GM12878 (cell line): ENCODE measurements around the gene PPIL6. TPM values are rescaled to one million over a fixed set of nuclear protein-coding genes. Genes with fewer than 3 reads are reported as not detected.

Experiments
- ATAC-seq: fragments of 200-7000 bp; cut with Tn5 transposase; 3 replicates; pipeline ENCODE4 v1.9.1; 2020; ENCODE audit warnings: mild to moderate bottlenecking, moderate library complexity
- BruUV-seq: library from RNA; stranded (reverse); fragments of 400-500 nt; replicated peaks from 2 replicates; lab custom pipeline; 2021; lab: Mats Ljungman, UMichigan
- CTCF ChIA-PET: fragments of 300-600 bp; sonication (Branson Sonifier 250); formaldehyde crosslinking; extraction: SDS; loops from one replicate; lab custom pipeline; 2021; ENCODE audit warnings: inconsistent platforms; lab: Yijun Ruan, JAX
- POLR2A ChIA-PET: fragments of 350-600 bp; formaldehyde crosslinking; extraction: SDS; loops from one replicate; lab custom pipeline; 2021; ENCODE audit warnings: inconsistent platforms; lab: Charles Lee
- RAD21 ChIA-PET: fragments of 300-600 bp; sonication (Branson Sonifier 250); formaldehyde crosslinking; loops from one replicate; lab custom pipeline; 2023; ENCODE audit warnings: antibody characterized with exemption; ENCODE audit not compliant: unreplicated experiment; lab: Charles Lee
- SMC1A ChIA-PET: fragments of 300-600 bp; sonication (Branson Sonifier 250); formaldehyde crosslinking; loops from one replicate; lab custom pipeline; 2023; ENCODE audit not compliant: unreplicated experiment, uncharacterized antibody; lab: Charles Lee
- DNase-seq: peaks from one replicate; pipeline ENCODE4 v3.0.0-alpha.2; 2011; ENCODE audit warnings: low read depth, low spot score
- FAIRE-seq: peaks from 3 replicates; lab custom pipeline; 2011; peaks lifted over from hg19 to GRCh38; lab: Jason Lieb, UNC
- H2AFZ ChIP-seq: 2 replicates; pipeline ENCODE4 v1.6.0; 2011; ENCODE audit warnings: low read depth, low read length, control low read depth; ENCODE audit not compliant: control insufficient read depth
- H3K27ac ChIP-seq: 2 replicates; pipeline ENCODE4 v1.5.1; 2011; ENCODE audit warnings: control low read depth; ENCODE audit not compliant: control insufficient read depth, insufficient read depth
- H3K27me3 ChIP-seq, 2 experiments: replicated peaks in 1 of 2; 2 replicates each; pipeline versions ENCODE4 v1.6.0 to v1.6.1; 2011; ENCODE audit warnings: low read length in 1 of 2; ENCODE audit not compliant: control insufficient read depth in 2 of 2, insufficient read depth in 2 of 2
- H3K36me3 ChIP-seq, 2 experiments: 2 replicates each; pipeline ENCODE4 v1.5.1; 2011; ENCODE audit warnings: low read length in 1 of 2; ENCODE audit not compliant: control insufficient read depth in 2 of 2, insufficient read depth in 2 of 2
- H3K4me1 ChIP-seq: 2 replicates; pipeline ENCODE4 v1.6.1; 2011; ENCODE audit warnings: mild to moderate bottlenecking, low read length, moderate library complexity, mixed read lengths; ENCODE audit not compliant: control insufficient read depth, insufficient read depth
- H3K4me2 ChIP-seq: 2 replicates; pipeline ENCODE4 v1.6.0; 2011; ENCODE audit warnings: control low read depth; ENCODE audit not compliant: control insufficient read depth, insufficient read depth
- H3K4me3 ChIP-seq: fragments of 200-600 bp; sonication (generic); 2 replicates; pipeline ENCODE4 v1.5.1; 2016
- H3K79me2 ChIP-seq: 2 replicates; pipeline ENCODE4 v1.6.0; 2011; ENCODE audit warnings: low read length; ENCODE audit not compliant: control insufficient read depth, insufficient read depth
- H3K9ac ChIP-seq: 2 replicates; pipeline ENCODE4 v1.8.0; 2011; ENCODE audit warnings: low read length, control low read depth, mixed read lengths; ENCODE audit not compliant: control insufficient read depth, insufficient read depth
- H3K9me3 ChIP-seq: replicated peaks from 3 replicates; pipeline ENCODE4 v1.5.1; 2011; ENCODE audit warnings: mild to moderate bottlenecking, low read length; ENCODE audit not compliant: control insufficient read depth, insufficient read depth
- H4K20me1 ChIP-seq: 2 replicates; pipeline ENCODE4 v1.6.0; 2011; ENCODE audit not compliant: control insufficient read depth, insufficient read depth
- CHD4 ChIP-seq: fragments of 200-600 bp; sonication (generic); IDR thresholded peaks from 2 replicates; pipeline ENCODE4 v1.6.1; 2016; ENCODE audit warnings: mild to moderate bottlenecking
- SREBF2 ChIP-seq: IDR thresholded peaks from 2 replicates; pipeline ENCODE4 v1.6.1; 2012; ENCODE audit warnings: mild to moderate bottlenecking, low read length
- WGBS: methylation state at CpG from one replicate; pipeline ENCODE4 v1.1.6; 2016; ENCODE audit warnings: low lambda C conversion rate; ENCODE audit not compliant: insufficient replicate concordance, insufficient coverage; ENCODE audit errors: missing lambda C conversion rate; 5-methylcytosine and 5-hydroxymethylcytosine counted together
- in situ Hi-C: fragments of 300-500 bp; cut with MboI; formaldehyde crosslinking; loops from 9 replicates; pipeline ENCODE4 v1.14.3; 2018; ENCODE audit warnings: mixed read lengths
- intact Hi-C: fragments of 100-400 bp; cut with micrococcal nuclease; formaldehyde crosslinking; loops from one replicate; pipeline ENCODE4 v1.14.2; 2022; ENCODE audit not compliant: unreplicated experiment
- polyA plus RNA-seq, 11 experiments: library from polyadenylated mRNA; depleted of rRNA in 4 of 11; unstranded in 6 of 11; stranded (reverse) in 5 of 11; fragments of >200 nt; fragmentation: Nextera tagmentation in 4 of 11; fragmentation: Illumina TruSeq in 1 of 11; extraction: Ambion mirVana in 4 of 11; extraction: Trizol in 1 of 11; gene quantifications; 1 replicate in 1 of 11; 2 replicates in 10 of 11; pipeline versions ENCODE4 v1.2.1 to v1.2.3, GENCODE V29; 2011 to 2016; ENCODE audit warnings: inconsistent platforms in 2 of 11, missing spikeins in 2 of 11, low read depth in 1 of 11
- total RNA-seq, 4 experiments: library from RNA; depleted of rRNA in 3 of 4; stranded (reverse); fragments of >200 nt in 3 of 4; fragmentation: Illumina TruSeq in 1 of 4; extraction: Trizol in 1 of 4; gene quantifications; 2 replicates each; pipeline versions ENCODE4 v1.2.1 to v1.2.3, GENCODE V29; 2013 to 2021
- TF ChIP-seq, protein P1 (sequence below), 3 experiments: IDR thresholded peaks in 2 of 3; conservative IDR thresholded peaks in 1 of 3; 2 replicates each; pipeline ENCODE4 v1.5.1; 2011; ENCODE audit warnings: low read depth in 3 of 3, low read length in 3 of 3, mild to moderate bottlenecking in 3 of 3, control low read depth in 2 of 3, moderate library complexity in 2 of 3, inconsistent platforms in 1 of 3, mixed read lengths in 1 of 3; ENCODE audit not compliant: control insufficient read depth in 2 of 3, insufficient read depth in 1 of 3; ENCODE audit errors: extremely low read depth in 1 of 3
- TF ChIP-seq, protein P2 (sequence below): fragments of 450-650 bp; IDR thresholded peaks from 2 replicates; pipeline ENCODE4 v1.6.1; 2018; ENCODE audit warnings: mild to moderate bottlenecking, low read depth, moderate library complexity; ENCODE audit not compliant: partially characterized antibody
- TF ChIP-seq, protein P3 (sequence below): fragments of 450-650 bp; formaldehyde crosslinking; IDR thresholded peaks from 2 replicates; pipeline ENCODE4 v1.4.0; 2022; ENCODE audit warnings: mild to moderate bottlenecking, moderate library complexity

Gene PPIL6
- total and polyA plus RNA-seq, 10 of the 15 experiments (the other 5 are each of a cell fraction or from before 2014, with no cell fraction given), result 0.01 to 0.26 (median 0.12) TPM; not detected in 5

DNA sequence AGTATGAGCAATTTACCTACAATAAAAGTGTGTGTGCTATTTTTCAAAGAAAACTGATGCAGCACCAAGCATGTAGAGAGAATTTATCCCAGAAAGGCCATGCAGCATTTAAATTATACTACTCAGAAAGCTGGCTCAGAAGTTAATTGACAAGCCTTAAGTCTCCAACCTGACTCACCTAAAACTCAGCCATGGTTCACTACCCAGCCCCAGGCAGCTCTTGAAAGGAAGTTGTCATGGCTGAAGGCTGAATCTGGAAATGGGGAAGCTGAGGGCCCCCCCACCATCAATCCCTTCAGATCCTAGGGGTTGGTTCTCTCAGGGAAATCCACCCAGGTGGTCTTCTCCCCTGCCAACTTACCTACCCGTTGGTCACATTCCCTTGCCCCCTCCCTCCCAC is 19.7 kb downstream of the PPIL6 start:
- H3K9ac ChIP-seq, result no peak overlapping the region
- ChIA-PET SMC1A (no interaction called here), RAD21 (no interaction called here), CTCF (no interaction called here)
- H3K79me2 ChIP-seq, result no peaks in the 10 kb centered on the region
- H3K27me3 ChIP-seq, result no peaks in the 10 kb centered on the region
- 0% methylated on average over 1 of the region's 1 CpG for WGBS
- H3K9me3 ChIP-seq, result no peaks in the 10 kb centered on the region
- intact Hi-C loops (no loop called here), in situ Hi-C loops (no loop called here)
- no TSS peak for BruUV-seq
- no peak for DNase-seq
- H2AFZ ChIP-seq, result no peak overlapping the region
- FAIRE-seq, result no peak
- no peaks in the 10 kb centered on the region for H3K36me3 ChIP-seq
- H3K4me3 ChIP-seq, result no peak overlapping the region
- H3K4me2 ChIP-seq, result no peak overlapping the region
- ATAC-seq, result no peak
- H3K4me1 ChIP-seq, result no peaks in the 10 kb centered on the region
- H3K27ac ChIP-seq, result no peak overlapping the region
- TF ChIP-seq, protein P1, sequence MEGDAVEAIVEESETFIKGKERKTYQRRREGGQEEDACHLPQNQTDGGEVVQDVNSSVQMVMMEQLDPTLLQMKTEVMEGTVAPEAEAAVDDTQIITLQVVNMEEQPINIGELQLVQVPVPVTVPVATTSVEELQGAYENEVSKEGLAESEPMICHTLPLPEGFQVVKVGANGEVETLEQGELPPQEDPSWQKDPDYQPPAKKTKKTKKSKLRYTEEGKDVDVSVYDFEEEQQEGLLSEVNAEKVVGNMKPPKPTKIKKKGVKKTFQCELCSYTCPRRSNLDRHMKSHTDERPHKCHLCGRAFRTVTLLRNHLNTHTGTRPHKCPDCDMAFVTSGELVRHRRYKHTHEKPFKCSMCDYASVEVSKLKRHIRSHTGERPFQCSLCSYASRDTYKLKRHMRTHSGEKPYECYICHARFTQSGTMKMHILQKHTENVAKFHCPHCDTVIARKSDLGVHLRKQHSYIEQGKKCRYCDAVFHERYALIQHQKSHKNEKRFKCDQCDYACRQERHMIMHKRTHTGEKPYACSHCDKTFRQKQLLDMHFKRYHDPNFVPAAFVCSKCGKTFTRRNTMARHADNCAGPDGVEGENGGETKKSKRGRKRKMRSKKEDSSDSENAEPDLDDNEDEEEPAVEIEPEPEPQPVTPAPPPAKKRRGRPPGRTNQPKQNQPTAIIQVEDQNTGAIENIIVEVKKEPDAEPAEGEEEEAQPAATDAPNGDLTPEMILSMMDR (IDR thresholded peaks at IDR 0.05 in 2 of 3, conservative IDR thresholded peaks at IDR 0.05 in 1 of 3; ENCODE audit: control insufficient read depth in 2 of 3, extremely low read depth in 1 of 3, insufficient read depth in 1 of 3, low read depth in 3 of 3, low read length in 3 of 3), result no peak
- TF ChIP-seq, all 136 proteins: peak for 0
- POLR2A ChIA-PET, result no interaction called here
- H4K20me1 ChIP-seq, result no peaks in the 10 kb centered on the region

DNA sequence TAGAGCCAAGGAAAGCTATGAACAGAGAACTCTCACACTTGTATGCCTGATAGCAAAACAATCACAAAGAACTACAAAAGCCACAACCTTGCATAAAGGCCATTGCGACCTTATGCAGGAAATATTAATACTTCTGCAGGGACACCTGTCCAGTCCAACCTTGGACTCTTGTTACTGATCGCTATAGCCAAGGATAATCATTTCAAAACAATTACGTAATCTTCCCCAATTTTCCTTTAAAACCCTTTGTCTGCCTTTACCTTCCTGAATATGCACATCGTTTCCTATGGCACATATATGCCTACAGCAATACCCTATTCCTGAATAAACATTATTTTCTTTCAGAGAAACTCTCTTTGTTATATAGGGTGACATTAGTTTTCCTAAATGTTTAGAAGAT is 22.8 kb downstream of the PPIL6 start:
- no peak for DNase-seq
- Histone ChIP-seq H3K27me3 (no peaks in the 10 kb centered on the region), H4K20me1 (no peaks in the 10 kb centered on the region), H3K4me3 (no peak overlapping the region), H2AFZ (no peak overlapping the region), H3K9me3 (no peaks in the 10 kb centered on the region), H3K27ac (no peak overlapping the region), H3K4me1 (no peaks in the 10 kb centered on the region), H3K79me2 (no peaks in the 10 kb centered on the region), H3K4me2 (no peak overlapping the region), H3K36me3 (no peaks in the 10 kb centered on the region), H3K9ac (no peak overlapping the region)
- no peak for FAIRE-seq
- 59% methylated on average over 4 of the region's 4 CpGs for WGBS
- no peak for ATAC-seq
- no TSS peak for BruUV-seq
- TF ChIP-seq CHD4, result no peak
- TF ChIP-seq SREBF2, result no peak
- TF ChIP-seq, protein P2, sequence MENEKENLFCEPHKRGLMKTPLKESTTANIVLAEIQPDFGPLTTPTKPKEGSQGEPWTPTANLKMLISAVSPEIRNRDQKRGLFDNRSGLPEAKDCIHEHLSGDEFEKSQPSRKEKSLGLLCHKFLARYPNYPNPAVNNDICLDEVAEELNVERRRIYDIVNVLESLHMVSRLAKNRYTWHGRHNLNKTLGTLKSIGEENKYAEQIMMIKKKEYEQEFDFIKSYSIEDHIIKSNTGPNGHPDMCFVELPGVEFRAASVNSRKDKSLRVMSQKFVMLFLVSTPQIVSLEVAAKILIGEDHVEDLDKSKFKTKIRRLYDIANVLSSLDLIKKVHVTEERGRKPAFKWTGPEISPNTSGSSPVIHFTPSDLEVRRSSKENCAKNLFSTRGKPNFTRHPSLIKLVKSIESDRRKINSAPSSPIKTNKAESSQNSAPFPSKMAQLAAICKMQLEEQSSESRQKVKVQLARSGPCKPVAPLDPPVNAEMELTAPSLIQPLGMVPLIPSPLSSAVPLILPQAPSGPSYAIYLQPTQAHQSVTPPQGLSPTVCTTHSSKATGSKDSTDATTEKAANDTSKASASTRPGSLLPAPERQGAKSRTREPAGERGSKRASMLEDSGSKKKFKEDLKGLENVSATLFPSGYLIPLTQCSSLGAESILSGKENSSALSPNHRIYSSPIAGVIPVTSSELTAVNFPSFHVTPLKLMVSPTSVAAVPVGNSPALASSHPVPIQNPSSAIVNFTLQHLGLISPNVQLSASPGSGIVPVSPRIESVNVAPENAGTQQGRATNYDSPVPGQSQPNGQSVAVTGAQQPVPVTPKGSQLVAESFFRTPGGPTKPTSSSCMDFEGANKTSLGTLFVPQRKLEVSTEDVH, result no peak
- TF ChIP-seq, protein P3, sequence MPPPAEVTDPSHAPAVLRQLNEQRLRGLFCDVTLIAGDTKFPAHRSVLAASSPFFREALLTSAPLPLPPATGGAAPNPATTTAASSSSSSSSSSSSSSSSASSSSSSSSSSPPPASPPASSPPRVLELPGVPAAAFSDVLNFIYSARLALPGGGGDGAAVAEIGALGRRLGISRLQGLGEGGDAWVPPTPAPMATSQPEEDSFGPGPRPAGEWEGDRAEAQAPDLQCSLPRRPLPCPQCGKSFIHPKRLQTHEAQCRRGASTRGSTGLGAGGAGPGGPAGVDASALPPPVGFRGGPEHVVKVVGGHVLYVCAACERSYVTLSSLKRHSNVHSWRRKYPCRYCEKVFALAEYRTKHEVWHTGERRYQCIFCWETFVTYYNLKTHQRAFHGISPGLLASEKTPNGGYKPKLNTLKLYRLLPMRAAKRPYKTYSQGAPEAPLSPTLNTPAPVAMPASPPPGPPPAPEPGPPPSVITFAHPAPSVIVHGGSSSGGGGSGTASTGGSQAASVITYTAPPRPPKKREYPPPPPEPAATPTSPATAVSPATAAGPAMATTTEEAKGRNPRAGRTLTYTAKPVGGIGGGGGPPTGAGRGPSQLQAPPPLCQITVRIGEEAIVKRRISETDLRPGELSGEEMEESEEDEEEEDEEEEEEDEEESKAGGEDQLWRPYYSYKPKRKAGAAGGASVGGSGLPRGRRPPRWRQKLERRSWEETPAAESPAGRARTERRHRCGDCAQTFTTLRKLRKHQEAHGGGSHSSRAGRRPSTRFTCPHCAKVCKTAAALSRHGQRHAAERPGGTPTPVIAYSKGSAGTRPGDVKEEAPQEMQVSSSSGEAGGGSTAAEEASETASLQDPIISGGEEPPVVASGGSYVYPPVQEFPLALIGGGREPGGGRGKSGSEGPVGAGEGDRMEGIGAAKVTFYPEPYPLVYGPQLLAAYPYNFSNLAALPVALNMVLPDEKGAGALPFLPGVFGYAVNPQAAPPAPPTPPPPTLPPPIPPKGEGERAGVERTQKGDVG (CRISPR knock-in tag), result no peak
- ChIA-PET POLR2A (no interaction called here), RAD21 (no interaction called here), SMC1A (no interaction called here), CTCF (interaction anchor here (0.7 to 1.0 kb wide), 4 partner anchors 10 to 176 kb away, joined by 3 read pairs; no protein-coding TSS in a partner anchor)
- in situ Hi-C loops, result no loop called here
- intact Hi-C loops, result no loop called here
